Mucosa of stomach (tissue), 1 donor: Measurements from ENCODE around the gene GAL3ST1.
"Not testable (repeated sequence)": the region's sequence is repeated elsewhere in the genome, so short reads cannot be mapped to it uniquely, and the experiment has no call there.

Experiments
- H3K27me3 ChIP-seq: one replicate; pipeline ENCODE4 v1.7.0; 2013; ENCODE audit warnings: mild to moderate bottlenecking, low read length; ENCODE audit not compliant: control insufficient read depth, insufficient read depth
- H3K36me3 ChIP-seq: one replicate; pipeline ENCODE4 v1.7.0; 2013; ENCODE audit warnings: low read length; ENCODE audit not compliant: control insufficient read depth, insufficient read depth
- H3K4me1 ChIP-seq: one replicate; pipeline ENCODE4 v1.7.0; 2013; ENCODE audit warnings: mild to moderate bottlenecking, low read length; ENCODE audit not compliant: control insufficient read depth, insufficient read depth
- H3K4me3 ChIP-seq: one replicate; pipeline ENCODE4 v1.7.0; 2013; ENCODE audit warnings: low read length
- H3K9ac ChIP-seq: one replicate; pipeline ENCODE4 v1.7.0; 2013; ENCODE audit warnings: mild to moderate bottlenecking, low read length, moderate library complexity
- H3K9me3 ChIP-seq: one replicate; pipeline ENCODE4 v1.7.0; 2013; ENCODE audit warnings: mild to moderate bottlenecking, low read length, moderate library complexity; ENCODE audit not compliant: control insufficient read depth
- donor health status: Pancreatic carcinoma.

GAL3ST1 gene

DNA sequence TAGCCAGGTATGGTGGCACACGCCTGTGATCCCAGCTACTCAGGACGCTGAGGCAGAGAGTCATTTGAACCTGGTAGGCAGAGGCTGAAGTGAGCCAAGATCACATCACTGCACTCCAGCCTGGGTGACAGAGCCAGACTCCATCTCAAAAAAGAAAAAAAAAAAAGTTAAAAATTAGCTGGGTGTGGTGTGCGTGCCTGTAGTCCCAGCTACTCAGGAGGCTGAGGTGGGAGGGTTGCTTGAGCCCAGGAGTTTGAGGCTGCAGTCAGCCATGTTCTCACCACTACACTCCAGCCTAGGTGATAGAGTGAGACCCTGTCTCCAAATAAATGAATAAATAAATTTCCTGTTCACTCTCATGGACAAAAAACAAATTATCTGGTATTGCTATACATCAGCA, 33.0 kb downstream of the GAL3ST1 start:
- H3K9ac ChIP-seq, H3K36me3 ChIP-seq, H3K4me3 ChIP-seq, H3K4me1 ChIP-seq, H3K9me3 ChIP-seq: not testable (repeated sequence)
- H3K27me3 ChIP-seq: peaks cover 28% of the 10 kb centered on the region

GRCh38 chr22:30539368-30539767, 35.1 kb downstream of the GAL3ST1 start:
- Histone ChIP-seq H3K4me3 (no peak overlapping the region), H3K27me3 (peaks cover 28% of the 10 kb centered on the region), H3K4me1 (peaks cover 6% of the 10 kb centered on the region), H3K9me3 (no peaks in the 10 kb centered on the region), H3K36me3 (no peaks in the 10 kb centered on the region), H3K9ac (no peak overlapping the region)

GRCh38 chr22:30538280-30538679, 36.2 kb downstream of the GAL3ST1 start:
- Histone ChIP-seq H3K27me3 (peaks cover 21% of the 10 kb centered on the region), H3K9ac (no peak overlapping the region)

DNA sequence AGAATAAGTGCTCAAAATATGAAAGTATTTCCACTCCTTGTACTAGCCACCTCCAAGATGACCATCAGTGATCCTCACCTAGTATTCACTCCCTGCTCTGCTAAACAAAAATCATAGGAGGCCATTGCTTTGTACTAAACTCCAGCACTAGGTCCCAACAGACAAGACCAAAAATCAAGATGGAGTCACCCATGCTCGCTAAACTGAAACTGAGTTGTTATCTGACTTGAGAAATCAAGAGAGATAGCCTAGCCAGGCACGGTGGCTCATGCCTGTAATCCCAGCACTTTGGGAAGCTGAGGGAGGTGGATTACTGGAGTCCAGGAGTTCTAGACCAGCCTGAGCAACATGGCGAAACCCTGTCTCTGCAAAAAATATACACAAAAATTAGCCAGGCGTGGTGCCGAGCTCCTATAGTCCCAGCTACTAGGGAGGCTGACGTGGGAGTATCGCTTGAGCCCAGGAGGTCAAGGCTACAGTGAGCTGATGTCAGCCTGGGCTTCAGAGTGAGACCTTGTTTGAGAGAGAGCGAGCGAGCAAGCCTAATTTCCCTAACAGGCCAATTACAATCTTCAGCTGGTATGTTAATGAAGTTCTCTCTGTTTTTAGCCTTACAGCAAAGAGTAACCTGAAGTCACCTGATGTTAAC, 37.3 kb downstream of the GAL3ST1 start:
- Histone ChIP-seq H3K9me3 (no peaks in the 10 kb centered on the region), H3K27me3 (peaks cover 10% of the 10 kb centered on the region), H3K4me1 (no peaks in the 10 kb centered on the region), H3K9ac (no peak overlapping the region), H3K36me3 (no peaks in the 10 kb centered on the region), H3K4me3 (no peak overlapping the region)

More at GRCh38 chr22:30538280-30538679, 36.2 kb downstream of the GAL3ST1 start:
- no peaks in the 10 kb centered on the region for H3K36me3 ChIP-seq
- peaks cover 6% of the 10 kb centered on the region for H3K4me1 ChIP-seq
- H3K4me3 ChIP-seq: no peak overlapping the region
- no peaks in the 10 kb centered on the region for H3K9me3 ChIP-seq

- no peak overlapping the region for H3K4me3 ChIP-seq
- no peaks in the 10 kb centered on the region for H3K27me3 ChIP-seq
- no peaks in the 10 kb centered on the region for H3K4me1 ChIP-seq
- no peak overlapping the region for H3K9ac ChIP-seq
- H3K9me3 ChIP-seq: no peaks in the 10 kb centered on the region
- H3K36me3 ChIP-seq: no peaks in the 10 kb centered on the region
Measured at GRCh38 chr22:30535182-30535581, 39.3 kb downstream of the GAL3ST1 start.

DNA sequence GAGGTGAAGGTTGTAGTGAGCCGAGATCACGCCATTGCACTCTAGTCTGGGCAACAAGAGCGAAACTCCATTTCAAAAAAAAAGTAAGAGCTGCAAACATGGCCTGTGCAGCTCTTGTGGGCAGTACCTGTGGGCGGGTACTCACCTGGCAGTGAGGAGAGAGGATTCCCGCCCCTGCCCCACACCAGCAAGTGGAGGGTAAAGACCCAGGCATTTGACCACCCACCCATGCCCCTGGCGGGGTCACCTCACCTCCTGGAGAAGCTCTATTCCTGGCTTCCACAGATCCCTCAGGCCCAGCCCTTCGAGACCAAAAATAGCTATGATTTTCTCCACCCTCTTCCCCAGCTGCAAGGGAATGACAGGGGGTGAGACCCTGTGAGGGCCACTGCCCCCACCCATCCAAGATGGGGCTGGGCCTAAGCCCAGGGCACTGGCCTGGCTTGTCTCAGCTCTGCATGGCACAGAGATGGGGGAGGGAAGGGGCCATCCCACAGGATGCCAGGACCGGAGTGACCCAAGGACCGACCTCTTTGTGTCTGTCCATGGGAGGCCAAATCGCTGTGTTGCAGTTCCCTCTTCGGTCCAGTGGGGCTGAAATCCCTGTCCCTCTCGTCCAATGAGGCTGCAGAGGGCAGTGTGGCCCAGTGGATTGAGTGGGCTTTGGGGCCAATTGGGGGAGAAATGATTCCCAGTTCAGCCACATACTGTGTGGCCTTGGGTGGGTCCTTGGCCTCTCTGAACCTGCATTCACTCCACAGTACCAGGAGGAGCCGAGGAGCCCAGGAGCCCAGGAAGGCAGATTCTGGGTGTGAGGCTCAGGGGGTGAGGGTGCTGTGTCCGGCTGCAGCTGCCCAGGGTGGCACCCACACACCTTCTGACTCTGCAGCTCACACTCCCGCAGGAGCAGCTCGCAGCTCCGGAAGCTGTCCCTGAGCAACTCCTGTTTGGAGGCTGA, 42.5 kb downstream of the GAL3ST1 start:
- no peak overlapping the region for H3K4me3 ChIP-seq
- no peaks in the 10 kb centered on the region for H3K4me1 ChIP-seq
- H3K27me3 ChIP-seq: no peaks in the 10 kb centered on the region
- H3K36me3 ChIP-seq: no peaks in the 10 kb centered on the region
- no peaks in the 10 kb centered on the region for H3K9me3 ChIP-seq
- no peak overlapping the region for H3K9ac ChIP-seq

- no peak overlapping the region for H3K9ac ChIP-seq
- no peak overlapping the region for H3K4me3 ChIP-seq
Measured at GRCh38 chr22:30526656-30527055, 47.8 kb downstream of the GAL3ST1 start.

DNA sequence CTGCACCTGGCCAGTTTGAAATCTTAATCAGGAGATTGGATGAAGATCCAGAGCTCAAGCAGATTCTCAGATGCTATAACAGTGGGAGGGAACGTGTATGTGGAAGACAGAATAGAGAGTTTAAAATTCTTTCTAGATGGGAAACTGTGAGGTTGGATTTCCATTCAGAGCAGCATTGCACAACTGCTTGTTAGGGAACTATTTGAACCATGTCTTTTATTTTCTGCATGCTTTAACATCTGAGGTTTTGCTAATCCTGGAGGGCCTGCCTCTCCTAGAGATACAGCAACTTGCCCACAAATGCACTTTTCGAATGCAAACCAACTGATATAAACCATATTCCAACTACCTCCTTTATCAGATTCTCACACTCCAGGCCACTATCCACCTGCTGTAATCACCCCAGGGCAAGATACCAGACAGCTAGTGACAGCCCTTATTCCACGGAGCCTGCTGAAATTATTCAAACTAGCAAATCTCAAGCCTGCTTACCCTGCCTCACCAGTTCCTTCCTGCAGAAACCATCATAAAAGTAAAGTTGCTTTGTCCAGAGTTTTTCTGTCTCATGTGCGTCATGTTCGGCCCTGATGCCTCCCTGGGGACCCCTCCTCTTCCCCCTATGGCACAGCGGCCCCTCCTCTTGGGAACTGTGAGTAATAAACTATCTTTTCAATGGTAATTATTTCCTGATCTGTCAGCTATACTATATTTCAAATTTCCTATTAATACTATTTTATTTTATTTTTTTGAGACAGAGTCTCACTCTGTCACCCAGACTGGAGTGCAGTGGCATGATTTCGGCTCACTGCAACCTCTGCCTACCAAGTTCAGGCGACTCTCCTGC, 50.6 kb downstream of the GAL3ST1 start:
- Histone ChIP-seq H3K4me3 (no peak overlapping the region), H3K9me3 (no peaks in the 10 kb centered on the region), H3K36me3 (no peaks in the 10 kb centered on the region), H3K27me3 (peaks cover 6% of the 10 kb centered on the region), H3K9ac (no peak overlapping the region), H3K4me1 (no peaks in the 10 kb centered on the region)

More at GRCh38 chr22:30526656-30527055, 47.8 kb downstream of the GAL3ST1 start:
- peaks cover 6% of the 10 kb centered on the region for H3K27me3 ChIP-seq
- no peaks in the 10 kb centered on the region for H3K36me3 ChIP-seq
- no peaks in the 10 kb centered on the region for H3K9me3 ChIP-seq
- H3K4me1 ChIP-seq: no peaks in the 10 kb centered on the region

- no peak overlapping the region for H3K9ac ChIP-seq
- no peaks in the 10 kb centered on the region for H3K4me1 ChIP-seq
- H3K36me3 ChIP-seq: no peaks in the 10 kb centered on the region
- peaks cover 6% of the 10 kb centered on the region for H3K27me3 ChIP-seq
- no peaks in the 10 kb centered on the region for H3K9me3 ChIP-seq
- H3K4me3 ChIP-seq: no peak overlapping the region
Measured at GRCh38 chr22:30521368-30522156, 52.9 kb downstream of the GAL3ST1 start.

- Histone ChIP-seq H3K27me3 (peaks cover 3% of the 10 kb centered on the region), H3K9me3 (no peaks in the 10 kb centered on the region), H3K4me1 (no peaks in the 10 kb centered on the region), H3K36me3 (no peaks in the 10 kb centered on the region), H3K9ac (no peak overlapping the region), H3K4me3 (no peak overlapping the region)
Measured at GRCh38 chr22:30519842-30520425, 54.5 kb downstream of the GAL3ST1 start.

- H3K27me3 ChIP-seq: no peaks in the 10 kb centered on the region
- H3K36me3 ChIP-seq: no peaks in the 10 kb centered on the region
- H3K4me1 ChIP-seq: no peaks in the 10 kb centered on the region
- no peak overlapping the region for H3K9ac ChIP-seq
- H3K9me3 ChIP-seq: no peaks in the 10 kb centered on the region
- no peak overlapping the region for H3K4me3 ChIP-seq
Measured at GRCh38 chr22:30516731-30517130, 57.7 kb downstream of the GAL3ST1 start.
